GM19099 (cell line): ENCODE data around the gene FOXP1.

Experiments
- POLR2A ChIP-seq: IDR thresholded peaks from 3 replicates; pipeline ENCODE4 v1.6.1; 2011; ENCODE audit warnings: low read depth; ENCODE audit not compliant: insufficient read length; ENCODE audit errors: extremely low read depth

The FOXP1 gene

GRCh38 chr3:71163198-71163918 is 420.2 kb downstream of the FOXP1 start:
- TF ChIP-seq POLR2A = no peak

- no peak for TF ChIP-seq POLR2A
These were observed 421.3 kb downstream of the FOXP1 start for GRCh38 chr3:71162221-71162620.

- TF ChIP-seq POLR2A = no peak
These were observed 422.6 kb downstream of the FOXP1 start for GRCh38 chr3:71160785-71161546.

- no peak for TF ChIP-seq POLR2A
These were observed 427.4 kb downstream of the FOXP1 start for GRCh38 chr3:71156062-71156665.

GRCh38 chr3:71154846-71155245 is 428.7 kb downstream of the FOXP1 start:
- TF ChIP-seq POLR2A = no peak

- TF ChIP-seq POLR2A = no peak
These were observed 429.8 kb downstream of the FOXP1 start for GRCh38 chr3:71153713-71154112.

- no peak for TF ChIP-seq POLR2A
These were observed 430.6 kb downstream of the FOXP1 start for GRCh38 chr3:71152892-71153265.

GRCh38 chr3:71152039-71152891 is 431.3 kb downstream of the FOXP1 start:
- no peak for TF ChIP-seq POLR2A

- no peak for TF ChIP-seq POLR2A
These were observed 433.3 kb downstream of the FOXP1 start for GRCh38 chr3:71149959-71150954.

- no peak for TF ChIP-seq POLR2A
These were observed 435.0 kb downstream of the FOXP1 start for GRCh38 chr3:71148455-71149060.

GRCh38 chr3:71146673-71147072 is 436.9 kb downstream of the FOXP1 start:
- TF ChIP-seq POLR2A = no peak

- no peak for TF ChIP-seq POLR2A
These were observed 437.6 kb downstream of the FOXP1 start for GRCh38 chr3:71145954-71146353.

GRCh38 chr3:71144525-71145253 is 438.8 kb downstream of the FOXP1 start:
- no peak for TF ChIP-seq POLR2A
